Activated CD4-positive, alpha-beta T cell treated with anti-CD3 and anti-CD28 coated beads, Interleukin-2, amount 50 U/mL, for 1 hour (primary cell): Measurements from ENCODE around the gene PARG.
"Not testable (repeated sequence)": the region's sequence is repeated elsewhere in the genome, so short reads cannot be mapped to it uniquely, and the experiment has no call there.

Experiments used
- DNase-seq: peaks from one replicate; pipeline ENCODE4 v3.0.0-alpha.2; 2020

PARG gene

GRCh38 chr10:49941447-49942338 is at the start of gene PARG, which contains the start of gene TIMM23B:
TSS of gene PARG (minus strand) at chr10:49942027. CDS start at chr10:49941725, 302 bp downstream.
TSS of gene TIMM23B (plus strand) at chr10:49942053. CDS start at chr10:49942195, 142 bp downstream.
- peak; percentile 74 for DNase-seq

- DNase-seq: not testable (repeated sequence)
These were observed 46.5 kb upstream of the PARG start, which contains the start of gene AGAP6 for GRCh38 chr10:49988376-49988775. TSS of gene AGAP6 (plus strand) at chr10:49988406. CDS start at chr10:49988716, 310 bp downstream.

GRCh38 chr10:49987207-49987606 is 45.4 kb upstream of the PARG start:
- not testable (repeated sequence) for DNase-seq

- not testable (repeated sequence) for DNase-seq
These were observed 35.9 kb upstream of the PARG start for GRCh38 chr10:49977756-49978155.

GRCh38 chr10:49972094-49972493 is 30.3 kb upstream of the PARG start:
- DNase-seq: not testable (repeated sequence)

GRCh38 chr10:49971466-49971865 is 29.6 kb upstream of the PARG start:
- not testable (repeated sequence) for DNase-seq

GRCh38 chr10:49970331-49970857 is 28.6 kb upstream of the PARG start:
- not testable (repeated sequence) for DNase-seq

- not testable (repeated sequence) for DNase-seq
These were observed 11.3 kb upstream of the PARG start for GRCh38 chr10:49953122-49953521.

GRCh38 chr10:49952006-49952405 is 10.2 kb upstream of the PARG start:
- not testable (repeated sequence) for DNase-seq

GRCh38 chr10:49948737-49949136 is 6.9 kb upstream of the PARG start:
- not testable (repeated sequence) for DNase-seq

- not testable (repeated sequence) for DNase-seq
These were observed 6.3 kb upstream of the PARG start for GRCh38 chr10:49948142-49948541.

- not testable (repeated sequence) for DNase-seq
These were observed 1.8 kb upstream of the PARG start for GRCh38 chr10:49943607-49944006.

GRCh38 chr10:49942339-49942705 is 495 bp upstream of the PARG start:
- not testable (repeated sequence) for DNase-seq

GRCh38 chr10:49931959-49932728 is 9.7 kb downstream of the PARG start:
- not testable (repeated sequence) for DNase-seq

- not testable (repeated sequence) for DNase-seq
These were observed 10.6 kb downstream of the PARG start for GRCh38 chr10:49931276-49931675.

GRCh38 chr10:49923572-49923971 is 18.3 kb downstream of the PARG start:
- DNase-seq: not testable (repeated sequence)

- not testable (repeated sequence) for DNase-seq
These were observed 19.8 kb downstream of the PARG start for GRCh38 chr10:49922041-49922440.

- DNase-seq: not testable (repeated sequence)
These were observed 23.9 kb downstream of the PARG start for GRCh38 chr10:49917927-49918326.

- DNase-seq: not testable (repeated sequence)
These were observed 25.4 kb downstream of the PARG start for GRCh38 chr10:49916451-49916850.

- not testable (repeated sequence) for DNase-seq
These were observed 31.5 kb downstream of the PARG start for GRCh38 chr10:49910295-49910694.

- not testable (repeated sequence) for DNase-seq
These were observed 33.3 kb downstream of the PARG start for GRCh38 chr10:49908290-49909080.

- not testable (repeated sequence) for DNase-seq
These were observed 38.0 kb downstream of the PARG start for GRCh38 chr10:49903829-49904228.
